Calu3 (cell line): ENCODE data around the gene HLA-F. TPM values are rescaled to one million over a fixed set of nuclear protein-coding genes. Genes with fewer than 3 reads are reported as not detected.

Experiments
- BruUV-seq: library from RNA; stranded (reverse); fragments of 400-500 nt; replicated peaks from 2 replicates; lab custom pipeline; 2021; lab: Mats Ljungman, UMichigan
- CTCF ChIA-PET: fragments of 300-600 bp; sonication (Branson Sonifier 250); formaldehyde crosslinking; loops from one replicate; lab custom pipeline; 2022; ENCODE audit warnings: antibody characterized with exemption; lab: Charles Lee
- DNase-seq: peaks from one replicate; pipeline ENCODE4 v3.0.0; 2022
- H3K27ac Mint-ChIP-seq: one replicate; pipeline ENCODE4 v1.8.0; 2022; ENCODE audit warnings: mixed read lengths; ENCODE audit not compliant: unreplicated experiment
- H3K27me3 Mint-ChIP-seq: one replicate; pipeline ENCODE4 v1.8.0; 2022; ENCODE audit warnings: mixed read lengths; ENCODE audit not compliant: unreplicated experiment
- H3K36me3 Mint-ChIP-seq: one replicate; pipeline ENCODE4 v1.8.0; 2022; ENCODE audit warnings: mild to moderate bottlenecking, moderate library complexity, mixed read lengths; ENCODE audit not compliant: insufficient read depth, unreplicated experiment
- H3K4me1 Mint-ChIP-seq: one replicate; pipeline ENCODE4 v1.8.0; 2022; ENCODE audit warnings: mild to moderate bottlenecking, low read depth, mixed read lengths; ENCODE audit not compliant: unreplicated experiment
- H3K4me3 Mint-ChIP-seq: one replicate; pipeline ENCODE4 v1.8.0; 2022; ENCODE audit warnings: mild to moderate bottlenecking, low read depth, moderate library complexity, mixed read lengths; ENCODE audit not compliant: unreplicated experiment
- H3K9me3 Mint-ChIP-seq: one replicate; pipeline ENCODE4 v1.8.0; 2022; ENCODE audit warnings: low read depth, mixed read lengths; ENCODE audit not compliant: unreplicated experiment
- CTCF ChIP-seq: fragments of 200-600 bp; IDR thresholded peaks from one replicate; pipeline ENCODE4 v1.8.0; 2022; ENCODE audit warnings: antibody characterized with exemption; ENCODE audit not compliant: unreplicated experiment
- intact Hi-C: fragments of 100-400 bp; cut with micrococcal nuclease; formaldehyde crosslinking; loops from one replicate; pipeline ENCODE4 v1.10.0; 2022; ENCODE audit not compliant: unreplicated experiment
- total RNA-seq: library from RNA; stranded (reverse); gene quantifications from 2 replicates; pipeline ENCODE4 v1.2.3, GENCODE V29; 2022

HLA-F gene
- total RNA-seq, 1 experiment from 2014 or later: 57.9 TPM

- H3K4me1 Mint-ChIP-seq: peaks cover 33% of the 10 kb centered on the region
- BruUV-seq: no TSS peak
- peak overlapping the region; percentile 50 for H3K27ac Mint-ChIP-seq
- intact Hi-C loops: no loop called here
- CTCF ChIA-PET: interaction anchor here (0.6 to 2.2 kb wide), 11 partner anchors 10 to 99 kb away, joined by 3 to 13 read pairs (median 6); no protein-coding TSS in a partner anchor
- H3K4me3 Mint-ChIP-seq: peak overlapping the region; percentile 93
- no peak for TF ChIP-seq CTCF
- H3K36me3 Mint-ChIP-seq: peaks cover 38% of the 10 kb centered on the region
- no peaks in the 10 kb centered on the region for H3K9me3 Mint-ChIP-seq
- peak; percentile 93 for DNase-seq
- peaks cover 12% of the 10 kb centered on the region for H3K27me3 Mint-ChIP-seq
These were observed 25.4 kb downstream of the HLA-F start for GRCh38 chr6:29748391-29749307.

DNA sequence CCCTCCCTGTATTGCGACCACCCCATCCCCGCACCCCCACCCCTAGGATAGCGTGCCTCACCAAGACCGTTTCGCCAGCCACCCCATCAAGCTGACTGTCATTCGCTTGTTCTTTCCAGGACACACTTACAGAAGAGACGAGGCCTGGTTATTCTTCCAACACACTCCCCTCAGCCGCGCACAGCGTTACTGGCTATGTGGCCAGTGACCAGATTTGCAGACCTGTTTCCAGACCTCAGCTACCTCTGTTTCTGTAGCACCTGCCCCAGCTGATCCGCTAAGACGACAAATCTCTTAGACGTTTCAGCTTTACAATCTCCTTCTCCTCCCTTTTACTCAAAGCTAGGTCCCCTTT lies 26.1 kb downstream of the HLA-F start:
- no peak for DNase-seq
- H3K27ac Mint-ChIP-seq: peak overlapping the region; percentile 50
- H3K9me3 Mint-ChIP-seq: no peaks in the 10 kb centered on the region
- H3K36me3 Mint-ChIP-seq: peaks cover 38% of the 10 kb centered on the region
- TF ChIP-seq CTCF: no peak
- H3K27me3 Mint-ChIP-seq: peaks cover 12% of the 10 kb centered on the region
- peak overlapping the region; percentile 93 for H3K4me3 Mint-ChIP-seq
- CTCF ChIA-PET: interaction anchor here (0.6 to 2.2 kb wide), 11 partner anchors 9 to 99 kb away, joined by 3 to 13 read pairs (median 6); no protein-coding TSS in a partner anchor
- H3K4me1 Mint-ChIP-seq: peaks cover 33% of the 10 kb centered on the region
- intact Hi-C loops: no loop called here
- no TSS peak for BruUV-seq

- DNase-seq: no peak
- peaks cover 33% of the 10 kb centered on the region for H3K4me1 Mint-ChIP-seq
- BruUV-seq: no TSS peak
- peaks cover 38% of the 10 kb centered on the region for H3K36me3 Mint-ChIP-seq
- peaks cover 12% of the 10 kb centered on the region for H3K27me3 Mint-ChIP-seq
- no peaks in the 10 kb centered on the region for H3K9me3 Mint-ChIP-seq
- H3K4me3 Mint-ChIP-seq: peak overlapping the region; percentile 93
- no peak overlapping the region for H3K27ac Mint-ChIP-seq
- TF ChIP-seq CTCF: no peak
- intact Hi-C loops: loop anchor here (5.0 kb wide), 1 partner anchor 42 kb away; no protein-coding TSS in a partner anchor
- CTCF ChIA-PET: interaction anchor here (0.6 to 2.2 kb wide), 10 partner anchors 9 to 100 kb away, joined by 3 to 8 read pairs (median 6); no protein-coding TSS in a partner anchor
These were observed 26.4 kb downstream of the HLA-F start for GRCh38 chr6:29749668-29750067.

DNA sequence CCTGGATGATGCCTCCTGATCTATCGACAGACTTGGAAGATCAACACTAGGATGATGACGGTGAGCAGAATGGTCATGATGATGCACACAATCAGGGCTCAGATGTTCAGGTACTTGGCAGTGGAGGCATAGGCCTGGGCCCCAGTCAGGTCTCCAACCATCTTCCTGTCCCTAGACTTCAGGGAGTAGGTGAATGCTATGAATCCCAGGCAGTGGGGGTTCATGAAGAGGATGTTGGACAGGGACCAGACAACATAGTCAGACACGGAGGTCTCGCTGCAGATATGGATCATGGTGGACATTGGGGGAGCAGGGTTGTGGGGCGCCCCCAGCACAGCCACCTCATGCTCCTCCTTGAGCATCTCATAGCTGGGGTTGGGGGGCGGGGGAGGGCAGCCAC lies 27.5 kb downstream of the HLA-F start:
- BruUV-seq: no TSS peak
- intact Hi-C loops: loop anchor here (5.0 kb wide), 1 partner anchor 43 kb away; no protein-coding TSS in a partner anchor
- Mint-ChIP-seq H3K27ac (no peak overlapping the region), H3K27me3 (peaks cover 20% of the 10 kb centered on the region), H3K4me3 (no peak overlapping the region), H3K4me1 (peaks cover 33% of the 10 kb centered on the region), H3K36me3 (peaks cover 38% of the 10 kb centered on the region), H3K9me3 (no peaks in the 10 kb centered on the region)
- CTCF ChIA-PET: interaction anchor here (1.2 to 2.1 kb wide), 2 partner anchors 13 to 17 kb away, joined by 4 to 6 read pairs; no protein-coding TSS in a partner anchor
- DNase-seq: no peak
- TF ChIP-seq CTCF: no peak
